HFF-Myc (cell line): ENCODE measurements around the gene RAB3A.

Experiments used
- DNase-seq: peaks from one replicate; pipeline ENCODE4 v3.0.0-alpha.2; 2011; ENCODE audit warnings: low read depth; ENCODE audit errors: extremely low read depth
- H3K4me3 ChIP-seq: replicated peaks from 2 replicates; pipeline ENCODE4 v1.5.1; 2011; ENCODE audit warnings: low read depth, mild to moderate bottlenecking, control low read depth, low read length
- TF ChIP-seq, protein P1 (sequence below): IDR thresholded peaks from 2 replicates; pipeline ENCODE4 v1.5.1; 2012; ENCODE audit warnings: mild to moderate bottlenecking, low read depth, low read length, control low read depth; ENCODE audit errors: missing control alignments

Gene RAB3A, protein sequence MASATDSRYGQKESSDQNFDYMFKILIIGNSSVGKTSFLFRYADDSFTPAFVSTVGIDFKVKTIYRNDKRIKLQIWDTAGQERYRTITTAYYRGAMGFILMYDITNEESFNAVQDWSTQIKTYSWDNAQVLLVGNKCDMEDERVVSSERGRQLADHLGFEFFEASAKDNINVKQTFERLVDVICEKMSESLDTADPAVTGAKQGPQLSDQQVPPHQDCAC

DNA sequence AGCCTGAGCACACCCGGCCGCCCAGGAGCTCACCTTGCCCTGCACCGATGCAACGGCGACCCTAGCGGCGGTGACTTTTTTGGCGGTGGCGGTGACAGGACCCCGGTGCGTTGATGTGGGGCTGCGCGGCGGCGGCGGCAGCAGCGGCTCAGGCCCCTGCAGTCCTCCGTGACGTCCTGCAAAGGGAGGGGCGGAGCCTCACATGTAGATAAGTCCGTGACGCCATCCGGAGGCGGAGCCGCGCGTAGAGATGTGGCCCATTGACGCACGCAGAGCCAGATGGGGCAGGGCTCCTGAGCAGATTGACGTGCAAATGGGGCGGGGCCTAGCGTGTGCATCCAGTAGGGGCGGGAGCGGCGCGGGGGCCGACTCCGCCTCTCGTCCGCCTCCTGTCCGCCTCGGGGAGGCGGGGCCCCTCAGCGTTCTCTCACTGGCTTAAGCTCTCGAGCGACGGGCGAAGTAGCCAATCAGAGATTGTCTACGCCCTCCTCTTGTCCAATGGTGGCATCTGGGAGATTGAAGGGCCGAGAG lies at the start of gene RAB3A:
Gene RAB3A, minus strand, starts transcription at position 180 of the 531 bp plus-strand sequence. CDS start 1,302 bp downstream, outside the sequence.
- H3K4me3 ChIP-seq, result peak within 1 kb of the TSS; percentile 71
- TF ChIP-seq, protein P1, sequence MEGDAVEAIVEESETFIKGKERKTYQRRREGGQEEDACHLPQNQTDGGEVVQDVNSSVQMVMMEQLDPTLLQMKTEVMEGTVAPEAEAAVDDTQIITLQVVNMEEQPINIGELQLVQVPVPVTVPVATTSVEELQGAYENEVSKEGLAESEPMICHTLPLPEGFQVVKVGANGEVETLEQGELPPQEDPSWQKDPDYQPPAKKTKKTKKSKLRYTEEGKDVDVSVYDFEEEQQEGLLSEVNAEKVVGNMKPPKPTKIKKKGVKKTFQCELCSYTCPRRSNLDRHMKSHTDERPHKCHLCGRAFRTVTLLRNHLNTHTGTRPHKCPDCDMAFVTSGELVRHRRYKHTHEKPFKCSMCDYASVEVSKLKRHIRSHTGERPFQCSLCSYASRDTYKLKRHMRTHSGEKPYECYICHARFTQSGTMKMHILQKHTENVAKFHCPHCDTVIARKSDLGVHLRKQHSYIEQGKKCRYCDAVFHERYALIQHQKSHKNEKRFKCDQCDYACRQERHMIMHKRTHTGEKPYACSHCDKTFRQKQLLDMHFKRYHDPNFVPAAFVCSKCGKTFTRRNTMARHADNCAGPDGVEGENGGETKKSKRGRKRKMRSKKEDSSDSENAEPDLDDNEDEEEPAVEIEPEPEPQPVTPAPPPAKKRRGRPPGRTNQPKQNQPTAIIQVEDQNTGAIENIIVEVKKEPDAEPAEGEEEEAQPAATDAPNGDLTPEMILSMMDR, result no peak
- peak; percentile 97 for DNase-seq

DNA sequence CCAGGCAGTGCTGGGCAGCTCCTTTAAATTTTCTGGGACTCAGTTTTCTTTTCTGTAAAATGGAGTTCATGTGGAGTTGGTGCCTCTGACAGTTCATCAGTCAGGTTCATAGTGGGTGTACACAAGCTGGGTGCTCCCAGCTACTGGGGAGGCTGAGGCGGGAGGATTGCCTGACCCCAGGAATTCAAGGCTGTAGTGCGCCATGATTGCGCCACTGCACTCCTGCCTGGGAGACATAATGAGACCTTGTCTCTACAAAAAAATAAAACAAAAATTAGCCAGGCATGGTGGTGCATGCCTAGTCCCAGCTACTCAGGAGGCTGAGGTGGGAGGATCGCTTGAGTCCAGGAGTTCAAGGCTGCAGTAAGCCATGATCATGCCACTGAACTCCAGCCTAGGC lies 49.3 kb upstream of the RAB3A start:
- no peak for DNase-seq
- TF ChIP-seq, protein P1, result no peak
- H3K4me3 ChIP-seq, result no peak overlapping the region

DNA sequence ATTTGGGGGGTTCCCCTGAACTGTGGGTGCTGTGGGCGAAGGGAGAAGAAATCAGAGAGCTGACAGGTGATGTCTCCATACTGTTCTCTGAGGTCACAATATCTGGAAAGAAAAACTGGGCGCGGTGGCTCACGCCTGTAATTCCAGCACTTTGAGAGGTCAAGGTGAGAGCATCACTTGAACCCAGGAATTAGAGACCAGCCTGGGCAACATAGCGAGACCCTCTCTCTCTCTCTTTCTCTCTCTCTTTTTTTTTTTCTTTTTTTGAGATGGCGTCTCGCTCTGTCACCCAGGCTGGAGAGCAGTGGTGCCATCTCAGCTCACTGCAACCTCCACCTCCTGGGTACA lies 48.5 kb upstream of the RAB3A start:
- no peak for DNase-seq
- no peak overlapping the region for H3K4me3 ChIP-seq
- TF ChIP-seq, protein P1, result no peak

DNA sequence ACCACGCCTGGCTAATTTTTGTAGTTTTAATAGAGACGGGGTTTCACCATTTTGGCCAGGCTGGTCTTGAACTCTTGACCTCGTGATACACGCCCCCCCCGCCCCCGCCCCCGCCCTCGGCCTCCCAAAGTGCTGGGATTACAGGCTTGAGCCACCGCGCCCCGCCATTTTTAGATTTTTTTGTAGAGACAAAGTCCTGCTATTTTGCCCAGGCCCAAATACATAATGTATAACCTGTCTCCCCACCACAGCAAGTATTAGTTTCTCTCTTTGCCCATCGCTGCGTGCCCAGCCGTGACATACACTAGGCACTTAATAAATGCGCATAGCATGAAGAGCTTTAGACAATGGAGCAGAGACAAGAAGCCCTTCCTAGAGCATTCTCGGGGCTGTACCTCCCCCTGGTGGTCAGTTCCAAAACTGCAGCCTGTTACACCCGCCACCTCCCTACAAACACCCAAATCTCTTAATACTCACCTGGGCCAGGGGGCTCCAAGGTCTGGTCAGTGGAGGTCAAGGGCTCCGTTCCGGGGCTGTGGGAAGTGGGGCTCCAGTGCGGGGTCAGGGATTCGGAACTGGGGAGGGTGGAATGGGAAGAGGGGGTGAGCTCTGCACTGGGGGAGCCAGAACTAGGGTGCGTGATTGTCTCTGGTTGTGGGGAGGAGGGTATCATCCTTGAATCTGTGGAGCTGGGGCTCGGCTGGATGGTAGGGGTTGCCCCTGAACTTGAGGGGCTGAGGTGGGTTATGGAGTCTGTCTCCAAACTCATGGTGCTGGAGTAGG lies 47.9 kb upstream of the RAB3A start:
- DNase-seq, result no peak
- TF ChIP-seq, protein P1, result peak; percentile 94
- no peak overlapping the region for H3K4me3 ChIP-seq

DNA sequence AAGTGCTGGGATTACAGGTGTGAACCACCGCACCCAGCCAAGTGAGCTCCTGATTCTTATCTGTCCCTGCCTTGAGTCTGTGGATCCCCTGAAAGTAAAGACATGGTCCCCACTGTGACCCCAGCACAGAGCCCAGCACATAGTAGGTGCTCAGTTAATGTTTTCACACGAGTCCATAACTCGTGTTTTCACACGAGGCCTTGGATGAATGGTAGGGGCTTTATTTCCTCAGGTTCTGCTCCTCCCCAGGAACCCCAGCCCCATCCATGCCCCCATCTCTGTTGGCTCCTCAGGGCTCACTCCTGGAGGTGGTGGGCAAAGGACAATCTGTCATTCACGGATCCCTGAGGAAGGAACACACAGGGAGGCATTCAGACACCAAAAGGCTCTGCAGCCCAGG lies 46.0 kb upstream of the RAB3A start:
- H3K4me3 ChIP-seq, result no peak overlapping the region
- no peak for DNase-seq
- TF ChIP-seq, protein P1, result no peak

DNA sequence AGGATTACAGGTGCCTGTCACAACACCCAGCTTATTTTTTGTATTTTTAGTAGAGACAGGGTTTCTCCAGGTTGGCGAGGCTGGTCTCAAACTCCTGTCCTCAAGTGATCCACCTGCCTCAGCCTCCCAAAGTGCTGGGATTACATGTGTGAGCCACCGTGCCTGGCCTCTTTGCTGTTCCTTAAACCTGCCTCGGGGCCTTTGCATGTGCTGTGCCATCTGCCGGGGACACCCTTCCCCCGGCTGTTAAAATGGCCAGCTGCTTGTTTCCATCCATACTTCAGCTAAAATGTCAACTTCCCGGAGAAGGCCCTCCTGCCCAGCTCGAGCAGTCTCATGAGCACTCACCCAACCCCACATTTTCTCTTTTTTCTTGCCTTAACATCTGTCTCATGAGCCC lies 41.5 kb upstream of the RAB3A start:
- DNase-seq, result no peak
- H3K4me3 ChIP-seq, result no peak overlapping the region
- TF ChIP-seq, protein P1, result no peak
